DND-41 (cell line): Measurements from ENCODE around the gene PDE3A.

Experiments
- ATAC-seq: fragments of 200-7000 bp; cut with Tn5 transposase; 3 replicates; pipeline ENCODE4 v1.9.1; 2021; ENCODE audit warnings: low read depth; ENCODE audit not compliant: insufficient read depth
- DNase-seq: peaks from one replicate; pipeline ENCODE4 v3.0.0-alpha.2; 2020
- H2AFZ ChIP-seq: 2 replicates; pipeline ENCODE4 v1.6.0; 2012; ENCODE audit warnings: low read depth, low read length
- H3K27ac ChIP-seq: 2 replicates; pipeline ENCODE4 v1.5.1; 2012; ENCODE audit warnings: low read length, inconsistent platforms
- H3K27me3 ChIP-seq: fragments of 200-600 bp; sonication (generic); 2 replicates; pipeline ENCODE4 v1.6.0; 2012; ENCODE audit warnings: low read length, mild to moderate bottlenecking, inconsistent platforms; ENCODE audit not compliant: insufficient read depth, poor library complexity
- H3K36me3 ChIP-seq: 2 replicates; pipeline ENCODE4 v1.5.1; 2012; ENCODE audit warnings: low read length, inconsistent platforms; ENCODE audit not compliant: insufficient read depth
- H3K4me1 ChIP-seq: 2 replicates; pipeline ENCODE4 v1.5.1; 2012; ENCODE audit warnings: mild to moderate bottlenecking, low read length; ENCODE audit not compliant: insufficient read depth
- H3K4me2 ChIP-seq: 2 replicates; pipeline ENCODE4 v1.6.0; 2012; ENCODE audit warnings: mild to moderate bottlenecking, moderate library complexity, low read length, inconsistent platforms; ENCODE audit not compliant: insufficient read depth
- H3K4me3 ChIP-seq, 2 experiments: fragments of 200-600 bp in 1 of 2; shearing (Covaris generic) in 1 of 2; 2 replicates each; pipeline ENCODE4 v1.5.1; 2012 to 2016; ENCODE audit warnings: inconsistent platforms in 2 of 2, low read length in 2 of 2, mild to moderate bottlenecking in 2 of 2, low read depth in 1 of 2, moderate library complexity in 1 of 2
- H3K79me2 ChIP-seq: 2 replicates; pipeline ENCODE4 v1.6.0; 2012; ENCODE audit warnings: low read length, inconsistent platforms; ENCODE audit not compliant: insufficient read depth
- H3K9ac ChIP-seq: 2 replicates; pipeline ENCODE4 v1.6.0; 2012; ENCODE audit warnings: low read depth, mild to moderate bottlenecking, inconsistent platforms, low read length, moderate library complexity
- H3K9me3 ChIP-seq: 2 replicates; pipeline ENCODE4 v1.5.1; 2012; ENCODE audit warnings: low read length, moderate library complexity, mild to moderate bottlenecking, inconsistent platforms; ENCODE audit not compliant: insufficient read depth, severe bottlenecking
- H4K20me1 ChIP-seq: 2 replicates; pipeline ENCODE4 v1.6.0; 2012; ENCODE audit warnings: low read length; ENCODE audit not compliant: insufficient read depth
- CTCF ChIP-seq: IDR thresholded peaks from 2 replicates; pipeline ENCODE4 v1.5.1; 2012; ENCODE audit warnings: borderline replicate concordance, low read length, moderate library complexity, mild to moderate bottlenecking; ENCODE audit not compliant: poor library complexity, severe bottlenecking; ENCODE audit errors: extremely low read depth
- EZH2 ChIP-seq: IDR thresholded peaks from 3 replicates; pipeline ENCODE4 v1.6.1; 2012; ENCODE audit warnings: borderline replicate concordance, low read depth, mild to moderate bottlenecking, moderate library complexity, low read length, inconsistent platforms; ENCODE audit not compliant: severe bottlenecking

PDE3A gene

GRCh38 chr12:20507056-20507455 lies 138.7 kb downstream of the PDE3A start:
- H3K4me1 ChIP-seq: no peaks in the 10 kb centered on the region
- no peak overlapping the region for H3K27ac ChIP-seq
- TF ChIP-seq EZH2 (no peak), CTCF (no peak)
- H2AFZ ChIP-seq: no peak overlapping the region
- no peaks in the 10 kb centered on the region for H3K36me3 ChIP-seq
- ATAC-seq (no peak), DNase-seq (no peak)
- H3K4me3 ChIP-seq: no peak overlapping the region
- no peak overlapping the region for H3K9ac ChIP-seq
- H3K9me3 ChIP-seq: no peaks in the 10 kb centered on the region
- H4K20me1 ChIP-seq: no peaks in the 10 kb centered on the region
- no peaks in the 10 kb centered on the region for H3K79me2 ChIP-seq
- no peak overlapping the region for H3K4me2 ChIP-seq
- peaks cover 5% of the 10 kb centered on the region for H3K27me3 ChIP-seq

- Histone ChIP-seq H3K27ac (no peak overlapping the region), H3K4me2 (no peak overlapping the region), H3K79me2 (no peaks in the 10 kb centered on the region), H3K9me3 (no peaks in the 10 kb centered on the region), H3K4me1 (no peaks in the 10 kb centered on the region), H3K9ac (no peak overlapping the region), H3K36me3 (no peaks in the 10 kb centered on the region), H3K27me3 (peaks cover 4% of the 10 kb centered on the region), H2AFZ (no peak overlapping the region), H3K4me3 (no peak overlapping the region), H4K20me1 (no peaks in the 10 kb centered on the region)
- TF ChIP-seq EZH2 (no peak), CTCF (no peak)
- DNase-seq (no peak), ATAC-seq (no peak)
These were observed 139.4 kb downstream of the PDE3A start for GRCh38 chr12:20507711-20508110.

- Histone ChIP-seq H3K9ac (no peak overlapping the region), H3K4me1 (no peaks in the 10 kb centered on the region)
- no peak for ATAC-seq
These were observed 140.0 kb downstream of the PDE3A start for GRCh38 chr12:20508359-20508758.

More at GRCh38 chr12:20508359-20508758, 140.0 kb downstream of the PDE3A start:
- Histone ChIP-seq H2AFZ (no peak overlapping the region), H3K4me3 (no peak overlapping the region), H4K20me1 (no peaks in the 10 kb centered on the region), H3K27ac (no peak overlapping the region), H3K36me3 (no peaks in the 10 kb centered on the region), H3K4me2 (no peak overlapping the region), H3K9me3 (no peaks in the 10 kb centered on the region), H3K79me2 (no peaks in the 10 kb centered on the region), H3K27me3 (no peaks in the 10 kb centered on the region)
- TF ChIP-seq EZH2 (no peak), CTCF (no peak)
- no peak for DNase-seq
